Measurements from ENCODE around the gene IFI27L1. TPM values are rescaled to one million over a fixed set of nuclear protein-coding genes. Genes with fewer than 3 reads are reported as not detected.

Gene IFI27L1
- total RNA-seq, 1 donor, result 9.9 TPM

DNA sequence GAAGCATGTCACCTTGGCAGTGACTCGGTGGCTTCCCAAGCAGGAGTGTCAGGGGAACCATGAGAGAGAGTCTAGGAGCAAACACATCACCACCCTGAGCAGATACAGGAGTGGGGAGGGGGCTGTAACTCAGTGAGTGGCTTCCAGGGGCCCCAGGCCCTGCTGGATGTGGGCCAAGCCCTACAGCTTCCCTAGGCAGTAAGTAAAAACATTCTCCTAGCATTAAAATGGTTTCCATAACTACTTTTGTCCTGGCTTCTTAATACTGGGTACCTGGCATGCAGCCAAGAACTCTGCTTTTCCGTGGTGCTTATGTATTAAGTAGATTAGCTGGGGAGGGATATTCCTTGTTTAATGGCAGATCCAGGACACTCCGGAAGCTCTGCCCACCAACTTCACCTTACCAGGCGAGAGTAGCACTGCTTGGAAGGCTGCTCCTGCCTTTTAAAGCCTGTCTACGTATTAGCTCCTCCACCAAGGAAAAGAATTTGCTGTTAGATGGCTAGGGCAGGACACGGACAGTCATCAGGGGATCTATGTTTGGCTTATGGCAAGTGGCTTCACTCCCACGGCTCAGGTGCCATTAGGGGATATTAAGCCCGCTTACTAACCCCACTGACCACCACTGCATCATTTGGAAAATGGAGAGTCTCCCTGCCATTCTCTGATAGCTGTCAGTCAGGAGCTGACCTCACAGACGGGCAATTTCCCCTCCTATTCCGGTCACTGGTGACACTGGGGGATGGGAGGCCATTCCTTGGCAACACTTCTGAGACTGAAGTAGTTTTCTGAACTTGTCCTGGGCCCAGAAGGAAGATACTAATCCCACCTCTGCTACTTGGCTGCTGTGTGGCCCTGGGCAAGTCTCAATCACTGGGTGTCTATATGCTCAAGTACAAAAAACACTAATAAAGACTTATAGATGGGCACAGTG lies 32.2 kb upstream of the IFI27L1 start:
- TF ChIP-seq, protein P1, sequence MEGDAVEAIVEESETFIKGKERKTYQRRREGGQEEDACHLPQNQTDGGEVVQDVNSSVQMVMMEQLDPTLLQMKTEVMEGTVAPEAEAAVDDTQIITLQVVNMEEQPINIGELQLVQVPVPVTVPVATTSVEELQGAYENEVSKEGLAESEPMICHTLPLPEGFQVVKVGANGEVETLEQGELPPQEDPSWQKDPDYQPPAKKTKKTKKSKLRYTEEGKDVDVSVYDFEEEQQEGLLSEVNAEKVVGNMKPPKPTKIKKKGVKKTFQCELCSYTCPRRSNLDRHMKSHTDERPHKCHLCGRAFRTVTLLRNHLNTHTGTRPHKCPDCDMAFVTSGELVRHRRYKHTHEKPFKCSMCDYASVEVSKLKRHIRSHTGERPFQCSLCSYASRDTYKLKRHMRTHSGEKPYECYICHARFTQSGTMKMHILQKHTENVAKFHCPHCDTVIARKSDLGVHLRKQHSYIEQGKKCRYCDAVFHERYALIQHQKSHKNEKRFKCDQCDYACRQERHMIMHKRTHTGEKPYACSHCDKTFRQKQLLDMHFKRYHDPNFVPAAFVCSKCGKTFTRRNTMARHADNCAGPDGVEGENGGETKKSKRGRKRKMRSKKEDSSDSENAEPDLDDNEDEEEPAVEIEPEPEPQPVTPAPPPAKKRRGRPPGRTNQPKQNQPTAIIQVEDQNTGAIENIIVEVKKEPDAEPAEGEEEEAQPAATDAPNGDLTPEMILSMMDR (IDR thresholded peaks at IDR 0.05; ENCODE audit: insufficient read depth, low read depth, low read length), result no peak
- no peak overlapping the region for H3K4me3 ChIP-seq (ENCODE audit: low read depth, low read length)
- no peak for DNase-seq (ENCODE audit: low read depth)

DNA sequence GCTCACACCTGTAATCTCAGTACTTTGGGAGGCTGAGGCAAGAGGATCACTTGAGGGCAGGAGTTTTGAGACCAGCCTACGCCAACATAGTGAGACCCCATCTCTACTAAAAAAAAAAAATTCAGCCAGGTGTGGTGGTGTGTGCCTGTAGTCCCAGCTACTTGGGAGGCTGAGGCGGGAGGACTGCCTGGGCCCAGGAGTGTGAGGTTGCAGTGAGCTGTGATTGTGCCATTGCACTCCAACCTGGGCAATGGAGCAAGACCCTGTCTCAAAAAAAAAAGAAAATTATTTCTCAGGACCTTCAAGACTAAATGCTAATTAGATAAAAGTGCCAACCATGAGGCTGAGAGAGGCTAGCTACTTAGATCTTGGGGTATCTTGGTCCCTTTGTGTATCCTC lies 31.5 kb upstream of the IFI27L1 start:
- no peak overlapping the region for H3K4me3 ChIP-seq (ENCODE audit: low read depth, low read length)
- TF ChIP-seq, protein P1 (IDR thresholded peaks at IDR 0.05; ENCODE audit: insufficient read depth, low read depth, low read length), result no peak
- no peak for DNase-seq (ENCODE audit: low read depth)

DNA sequence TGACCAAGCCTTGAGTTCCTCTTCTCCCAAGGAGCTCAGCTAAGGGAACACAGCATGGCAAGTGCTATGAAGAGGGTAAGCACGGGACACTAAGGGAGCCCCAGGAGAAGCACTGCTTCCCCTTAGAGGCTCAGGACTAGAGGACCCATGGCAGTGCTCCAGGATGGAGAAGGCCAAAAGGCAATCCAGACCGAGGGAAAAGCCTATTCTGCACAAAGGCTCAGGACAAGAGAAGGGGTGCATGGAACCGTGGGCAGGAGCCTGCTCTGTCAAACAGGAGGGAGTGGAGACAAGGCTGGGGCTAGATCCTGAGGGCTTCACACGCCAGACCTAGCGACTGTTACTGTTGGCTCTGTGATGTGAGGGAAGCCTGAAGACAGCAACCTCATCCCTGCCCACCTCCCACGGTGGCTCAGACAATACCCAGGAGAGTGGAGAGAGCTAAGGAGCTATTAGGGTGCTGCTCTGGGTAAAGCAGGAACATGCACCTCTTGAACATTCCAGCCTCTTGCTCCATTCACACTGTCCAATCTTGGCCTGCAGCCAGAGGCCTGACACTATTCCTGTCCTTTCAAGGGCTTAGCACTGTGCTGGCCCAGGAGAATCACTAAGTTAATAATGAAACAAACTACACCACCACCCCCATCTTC lies 30.8 kb upstream of the IFI27L1 start:
- TF ChIP-seq, protein P1 (IDR thresholded peaks at IDR 0.05; ENCODE audit: insufficient read depth, low read depth, low read length), result no peak
- no peak overlapping the region for H3K4me3 ChIP-seq (ENCODE audit: low read depth, low read length)
- no peak for DNase-seq (ENCODE audit: low read depth)

DNA sequence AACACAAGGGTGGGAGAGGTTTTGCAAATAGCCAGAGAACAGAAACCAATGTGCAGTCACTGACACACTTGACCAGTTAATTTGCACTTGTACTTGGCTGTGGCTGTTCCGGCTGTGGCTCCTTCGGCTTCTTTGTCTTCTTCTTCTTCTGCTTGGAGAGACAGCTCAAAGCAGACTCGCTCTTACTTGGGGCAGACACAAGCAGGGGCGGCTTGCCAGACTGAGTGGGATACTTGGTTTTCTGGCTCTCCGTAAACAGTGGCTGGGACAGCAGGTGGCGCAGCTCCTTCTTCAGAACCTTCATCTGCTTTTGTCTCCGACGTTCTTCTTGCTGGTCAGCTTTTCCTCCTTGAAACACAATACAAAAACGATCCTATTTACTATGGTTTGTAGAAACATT lies 30.0 kb upstream of the IFI27L1 start:
- peak; percentile 36 for DNase-seq (ENCODE audit: low read depth)
- TF ChIP-seq, protein P1 (IDR thresholded peaks at IDR 0.05; ENCODE audit: insufficient read depth, low read depth, low read length), result peak; percentile 37
- H3K4me3 ChIP-seq (ENCODE audit: low read depth, low read length), result no peak overlapping the region

DNA sequence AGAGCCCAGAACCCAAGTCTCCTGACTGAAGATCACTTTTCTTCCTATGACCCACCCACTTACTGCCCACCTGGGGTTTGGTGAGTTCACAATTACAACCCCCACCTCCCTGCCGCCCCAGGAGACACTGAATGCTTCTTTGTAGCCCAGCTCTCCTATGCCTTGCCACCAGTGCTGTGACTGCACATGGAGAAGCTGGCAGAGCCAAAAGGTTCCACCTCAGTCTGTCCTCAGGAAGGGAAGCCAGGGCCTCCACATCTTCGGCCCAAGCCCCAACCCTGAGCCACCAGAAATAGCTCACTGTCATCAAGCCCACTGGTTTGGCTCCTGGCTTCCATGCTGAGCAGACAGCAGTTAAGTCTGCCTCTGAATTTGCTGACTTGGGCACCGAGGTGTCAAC lies 29.3 kb upstream of the IFI27L1 start:
- H3K4me3 ChIP-seq (ENCODE audit: low read depth, low read length), result no peak overlapping the region
- TF ChIP-seq, protein P1 (IDR thresholded peaks at IDR 0.05; ENCODE audit: insufficient read depth, low read depth, low read length), result no peak
- DNase-seq (ENCODE audit: low read depth), result no peak

DNA sequence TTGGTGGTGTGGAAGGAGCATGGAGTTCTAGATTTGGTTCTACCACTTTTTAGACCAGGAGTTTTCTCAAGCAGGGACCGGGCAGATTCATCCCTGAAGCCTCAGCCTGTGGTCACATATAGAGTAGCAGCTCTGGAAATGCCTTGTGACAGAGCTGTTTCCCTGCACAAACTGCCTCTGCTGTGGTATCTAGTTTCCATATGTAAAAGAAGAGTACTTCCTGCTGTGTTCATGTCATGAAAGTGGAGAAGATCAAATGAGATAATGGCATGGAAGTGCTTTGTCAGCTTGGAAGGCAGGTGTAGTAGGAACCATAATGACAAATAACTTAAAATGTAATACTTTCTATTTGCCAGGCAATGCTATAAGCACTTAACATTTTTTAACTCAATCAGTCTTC lies 28.9 kb upstream of the IFI27L1 start:
- H3K4me3 ChIP-seq (ENCODE audit: low read depth, low read length), result no peak overlapping the region
- no peak for DNase-seq (ENCODE audit: low read depth)
- TF ChIP-seq, protein P1 (IDR thresholded peaks at IDR 0.05; ENCODE audit: insufficient read depth, low read depth, low read length), result no peak
